ENCODE results near the gene APC.
"Not testable (repeated sequence)": the region's sequence is repeated elsewhere in the genome, so short reads cannot be mapped to it uniquely, and the experiment has no call there.

The APC gene

DNA sequence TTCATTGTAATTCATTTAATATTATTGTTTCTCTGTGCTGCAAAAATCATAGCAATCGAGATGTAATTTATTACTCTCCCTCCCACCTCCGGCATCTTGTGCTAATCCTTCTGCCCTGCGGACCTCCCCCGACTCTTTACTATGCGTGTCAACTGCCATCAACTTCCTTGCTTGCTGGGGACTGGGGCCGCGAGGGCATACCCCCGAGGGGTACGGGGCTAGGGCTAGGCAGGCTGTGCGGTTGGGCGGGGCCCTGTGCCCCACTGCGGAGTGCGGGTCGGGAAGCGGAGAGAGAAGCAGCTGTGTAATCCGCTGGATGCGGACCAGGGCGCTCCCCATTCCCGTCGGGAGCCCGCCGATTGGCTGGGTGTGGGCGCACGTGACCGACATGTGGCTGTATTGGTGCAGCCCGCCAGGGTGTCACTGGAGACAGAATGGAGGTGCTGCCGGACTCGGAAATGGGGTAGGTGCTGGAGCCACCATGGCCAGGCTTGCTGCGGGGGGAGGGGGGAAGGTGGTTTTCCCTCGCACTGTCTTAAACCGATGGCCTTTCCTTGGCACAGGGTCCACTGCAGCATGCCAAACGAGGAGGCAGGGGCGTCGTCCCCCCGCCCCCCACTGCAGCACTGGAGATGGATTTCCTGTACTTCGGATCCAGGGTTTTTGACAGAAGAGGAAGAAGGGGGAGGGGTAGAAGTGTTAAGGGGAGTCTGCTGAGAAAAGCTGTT is at the start of gene APC:
APC (plus strand) TSS at position 423 of the 728 bp plus-strand sequence. CDS start 17,006 bp downstream, outside the sequence.
- peak; percentile 80 for DNase-seq

DNA sequence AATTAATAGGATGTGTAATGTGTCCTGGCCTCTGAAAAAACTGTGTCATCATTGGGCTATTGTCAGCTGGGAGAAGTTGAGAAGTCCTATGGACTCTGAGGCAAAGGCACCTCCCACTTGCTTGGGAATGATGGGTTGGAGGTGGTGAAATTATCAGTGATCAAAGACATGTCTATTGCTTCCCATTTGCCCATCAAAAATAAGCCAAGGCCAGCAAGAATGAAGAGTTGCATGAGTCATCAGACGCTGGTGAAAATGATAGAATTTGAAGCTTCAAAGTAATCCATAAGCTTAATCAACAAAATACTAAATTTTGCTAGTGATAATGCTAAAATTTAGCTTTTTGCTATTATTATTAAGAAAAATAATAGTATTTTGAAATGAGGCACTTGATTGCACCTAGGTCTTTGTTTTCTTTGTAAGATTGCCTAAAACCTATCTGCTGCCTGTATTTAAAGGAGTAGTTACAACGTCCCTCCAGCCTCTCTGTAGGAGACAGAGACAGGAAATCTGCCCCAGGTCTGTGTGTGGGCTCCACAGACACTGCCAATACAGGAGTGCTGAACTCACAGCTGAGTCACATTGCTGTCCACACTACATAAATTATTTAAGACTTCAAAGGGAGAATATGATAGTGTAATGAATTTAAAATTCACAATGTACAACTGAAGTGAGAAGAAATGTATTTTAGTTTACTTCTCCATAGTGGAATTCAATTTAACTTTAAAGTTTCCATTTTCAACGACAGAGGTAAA is 48.4 kb upstream of the APC start:
- no peak for DNase-seq

DNA sequence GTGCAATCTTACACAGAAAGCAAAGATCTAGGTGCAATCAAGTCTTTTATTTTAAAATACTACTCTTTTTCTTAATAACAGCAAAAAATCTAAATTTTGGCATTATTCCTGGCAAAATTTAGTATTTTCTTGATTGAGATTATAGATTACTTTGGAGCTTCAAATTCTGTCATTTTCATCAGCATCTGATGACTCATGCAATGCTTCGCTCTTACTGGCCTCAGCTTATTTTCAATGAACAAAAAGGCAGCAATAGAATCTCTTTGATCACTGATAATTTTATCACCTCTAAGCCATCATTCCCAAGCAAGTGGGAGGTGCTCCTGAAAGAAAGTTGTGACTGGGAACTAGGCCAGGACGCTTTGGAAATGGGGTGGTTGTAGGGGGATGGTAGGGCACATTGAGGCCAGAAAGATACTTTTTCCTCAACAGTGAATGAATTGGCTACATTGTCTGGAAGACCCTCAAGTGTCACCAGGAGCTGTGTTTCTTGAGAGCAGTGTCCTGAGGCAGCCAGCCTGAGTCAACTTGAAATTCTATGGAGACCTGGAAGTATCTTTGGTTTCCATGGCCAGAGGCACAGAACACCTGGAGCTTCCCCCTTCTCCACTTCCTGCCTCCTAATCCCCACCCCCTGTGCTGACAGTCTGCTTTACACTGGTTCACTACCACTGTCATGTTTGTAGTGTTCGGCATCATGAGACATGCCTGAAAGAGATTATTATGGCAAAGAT is 46.9 kb upstream of the APC start:
- no peak for DNase-seq

DNA sequence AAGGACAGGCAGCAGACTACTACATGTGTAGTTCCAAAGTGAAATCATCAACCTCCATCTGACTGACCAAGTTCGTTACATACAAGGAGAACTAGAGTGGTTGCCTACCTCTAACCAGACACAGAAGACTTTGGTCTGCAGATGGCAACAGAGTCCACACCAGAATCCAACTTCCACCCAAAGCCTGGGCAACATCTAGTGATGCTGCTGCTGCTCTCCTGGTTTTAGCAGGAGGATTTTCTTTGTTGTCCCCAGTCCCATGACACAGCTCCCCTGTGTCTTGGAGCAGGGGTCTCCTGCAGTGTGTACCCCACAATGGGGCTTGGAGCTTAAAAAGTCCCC is 46.4 kb upstream of the APC start:
- DNase-seq, result no peak

DNA sequence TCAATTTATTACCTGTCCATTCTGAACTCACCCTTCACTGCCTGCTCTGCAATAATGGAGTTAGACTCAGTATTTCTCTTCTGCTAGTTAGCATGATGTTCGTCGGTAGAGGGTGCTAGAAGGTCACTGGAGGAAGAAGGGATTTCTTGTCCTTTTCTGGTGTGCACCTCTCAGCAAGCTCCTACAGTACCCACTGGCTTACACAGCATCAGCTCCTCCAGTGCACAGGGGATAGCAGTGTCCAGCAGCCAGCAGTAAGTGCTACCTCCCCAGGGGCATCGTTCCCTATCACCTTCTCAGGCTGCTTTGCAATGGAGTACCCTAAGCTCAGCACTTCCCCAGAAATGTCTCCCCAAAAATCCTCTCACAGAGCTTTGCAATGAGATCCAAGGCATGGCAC is 45.9 kb upstream of the APC start:
- DNase-seq, result no peak

DNA sequence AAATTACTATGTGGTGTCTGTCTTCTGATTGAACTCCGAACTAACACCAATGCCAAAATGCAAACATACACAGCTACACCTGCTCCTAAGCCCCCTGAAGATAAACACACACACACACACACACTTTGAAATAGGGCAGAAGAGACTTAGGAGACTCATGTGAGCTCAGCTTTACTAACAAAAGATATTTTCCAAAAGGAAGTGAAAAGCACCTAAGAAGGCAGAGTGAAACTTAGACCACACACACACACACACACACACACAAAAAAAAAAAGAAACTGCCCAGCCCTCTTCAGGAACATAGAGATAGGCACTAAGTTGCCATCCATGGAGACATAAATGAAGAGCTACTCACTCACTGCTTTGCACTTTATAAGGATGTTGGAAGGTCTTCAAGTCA is 45.2 kb upstream of the APC start:
- DNase-seq, result no peak

DNA sequence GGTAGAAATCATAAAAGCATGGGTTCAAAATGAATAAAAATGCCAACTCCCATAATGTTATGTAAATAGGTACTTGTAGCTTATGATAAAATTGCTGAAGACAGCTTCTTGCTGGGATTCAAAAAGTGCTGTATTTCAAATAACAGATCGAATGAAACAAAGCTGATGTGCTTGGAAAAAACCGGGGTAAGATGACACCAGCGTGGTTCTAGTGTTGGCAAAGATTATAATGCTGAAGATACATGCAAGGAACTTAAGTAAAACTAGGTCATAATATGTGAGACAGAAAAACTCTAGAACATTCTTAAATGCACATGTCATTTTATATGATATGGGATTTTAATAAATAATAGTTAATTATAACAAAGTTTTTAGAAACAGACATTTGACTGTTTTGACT is 44.4 kb upstream of the APC start:
- no peak for DNase-seq

DNA sequence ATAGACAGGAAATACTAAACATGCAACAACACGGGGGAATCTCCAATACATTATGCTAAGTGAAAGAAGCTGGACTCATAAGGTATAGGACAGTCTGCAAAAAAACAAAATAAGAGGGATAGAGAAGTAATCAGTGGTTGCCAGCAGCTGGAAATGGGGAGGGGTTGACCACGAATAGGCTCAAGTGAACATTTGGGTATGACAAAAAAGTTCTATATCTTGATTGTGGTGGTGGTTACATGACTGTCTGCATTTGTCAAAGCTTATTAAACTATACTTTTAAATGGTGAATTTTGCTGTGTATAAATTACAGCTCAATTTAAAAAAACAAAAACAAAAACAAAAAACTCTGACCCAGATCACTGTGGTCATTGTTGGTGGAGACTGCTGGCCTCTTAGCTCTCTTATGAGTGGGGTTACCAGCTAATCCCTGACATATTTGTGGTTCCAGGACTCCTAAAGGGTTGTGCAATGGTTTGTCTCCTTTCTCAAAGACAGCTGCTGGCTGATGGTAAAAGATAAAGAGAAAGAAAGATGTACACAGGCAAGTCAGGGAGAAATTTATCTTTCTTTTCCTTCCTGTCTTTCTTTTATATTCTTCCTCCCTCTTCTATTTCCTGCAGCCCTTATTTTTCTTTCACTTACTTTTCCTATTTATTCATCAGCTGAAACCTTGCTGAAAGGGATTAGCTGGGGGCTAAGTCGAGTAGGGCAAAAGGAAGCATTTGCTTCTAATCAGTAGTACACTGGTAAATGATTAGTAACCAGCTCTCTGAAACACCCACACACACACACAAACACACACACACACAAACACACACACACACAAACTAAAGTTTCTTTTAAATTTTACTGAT is 42.6 kb upstream of the APC start:
- no peak for DNase-seq

DNA sequence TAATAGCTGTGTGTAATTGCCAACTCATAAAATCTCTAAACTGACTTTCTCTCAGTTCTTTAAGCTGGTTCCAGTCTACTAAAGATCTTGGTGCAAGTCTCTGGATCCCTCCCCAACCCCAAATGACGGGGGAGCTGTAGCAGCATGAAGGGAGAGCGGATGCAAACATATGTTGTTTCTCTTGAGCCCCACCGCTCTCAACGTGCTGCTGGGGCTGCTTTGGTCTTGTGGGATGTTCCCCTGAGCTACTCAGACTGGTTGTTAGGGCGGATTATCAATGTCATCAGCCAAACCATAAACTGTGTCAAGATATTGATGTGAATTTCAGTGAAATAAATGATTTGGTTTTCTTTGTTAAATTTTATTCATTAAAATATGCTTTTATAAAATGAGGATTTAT is 40.9 kb upstream of the APC start:
- no peak for DNase-seq

DNA sequence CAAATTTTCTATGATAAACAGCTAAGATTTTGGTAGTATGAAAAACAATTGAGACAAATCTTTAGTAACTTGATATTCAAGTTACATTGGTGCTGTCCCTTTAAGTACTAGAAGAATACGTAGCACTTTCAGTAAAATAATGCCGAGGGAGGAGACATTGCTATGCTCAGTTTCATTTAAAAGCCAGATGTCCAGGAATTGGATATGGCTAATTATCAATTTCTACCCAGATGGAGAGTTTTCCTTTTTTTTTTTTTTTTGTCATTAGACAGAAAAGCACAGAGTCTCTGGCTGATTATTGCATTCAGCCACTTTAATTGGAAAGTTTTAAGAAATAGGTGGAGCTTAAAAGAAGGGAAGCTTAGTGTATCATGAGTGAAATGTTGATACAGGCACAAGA is 40.4 kb upstream of the APC start:
- no peak for DNase-seq

DNA sequence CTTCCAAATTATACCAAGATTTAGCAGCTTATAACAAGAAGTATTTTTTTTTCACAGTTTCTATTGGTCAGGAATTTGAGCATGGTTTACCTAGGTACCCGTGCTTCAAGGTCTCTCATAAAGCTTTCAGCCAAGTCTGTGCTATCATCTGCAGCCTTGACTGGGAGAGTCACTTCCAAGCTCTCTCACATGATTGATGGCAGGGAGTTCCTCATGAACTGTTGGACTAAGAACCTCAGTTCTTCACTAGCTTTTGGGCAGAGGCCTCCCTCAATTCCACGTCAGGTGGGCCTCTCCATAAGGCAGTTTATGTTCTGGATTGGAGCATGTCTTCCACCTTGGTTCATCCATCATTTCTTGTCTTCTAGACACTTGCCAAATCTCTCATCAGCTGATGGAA is 39.9 kb upstream of the APC start:
- no peak for DNase-seq

DNA sequence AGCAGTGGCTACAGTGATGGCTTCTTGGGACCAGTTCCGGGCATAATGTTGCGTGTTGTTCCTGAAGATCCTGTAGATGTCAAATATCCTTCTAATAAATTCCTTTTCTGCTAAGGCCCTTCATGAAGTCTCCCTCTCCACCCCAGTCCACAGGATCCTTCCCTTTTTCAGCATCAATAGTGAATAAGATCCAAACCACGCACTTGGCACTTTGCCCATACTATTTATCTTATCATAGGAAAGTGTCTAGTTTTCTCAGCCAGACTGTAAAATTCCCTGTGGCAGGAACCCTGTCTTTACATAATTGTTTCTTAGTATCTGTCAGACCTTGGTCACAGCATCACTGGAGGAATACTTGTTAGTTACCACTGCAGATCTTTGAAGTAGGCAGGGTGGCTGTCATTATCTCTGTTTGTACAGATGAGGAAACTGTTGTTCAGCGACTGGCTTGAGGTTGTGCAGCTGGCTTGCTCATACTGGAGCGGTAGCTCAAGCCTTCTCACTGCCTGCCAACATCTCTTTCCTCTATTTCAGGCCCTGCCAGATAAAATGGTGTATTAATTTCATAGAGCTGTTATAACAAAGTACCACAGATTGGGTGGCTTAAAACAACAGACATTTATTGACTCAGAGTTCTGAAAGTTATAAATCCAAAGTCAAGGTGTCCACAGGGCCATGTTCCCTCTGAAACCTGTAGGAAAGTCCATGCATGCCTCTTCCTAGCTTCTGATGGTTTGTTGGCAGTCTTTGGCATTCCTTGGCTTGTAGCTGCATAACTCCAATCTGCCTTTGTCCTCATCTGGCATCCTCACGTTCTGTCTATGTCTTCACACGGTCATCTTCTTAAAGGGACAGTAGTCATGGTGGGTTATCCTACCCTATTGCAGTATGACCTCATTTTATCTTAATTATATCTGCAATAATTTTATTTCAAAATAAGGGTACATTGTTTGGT is 33.5 kb upstream of the APC start:
- no peak for DNase-seq

DNA sequence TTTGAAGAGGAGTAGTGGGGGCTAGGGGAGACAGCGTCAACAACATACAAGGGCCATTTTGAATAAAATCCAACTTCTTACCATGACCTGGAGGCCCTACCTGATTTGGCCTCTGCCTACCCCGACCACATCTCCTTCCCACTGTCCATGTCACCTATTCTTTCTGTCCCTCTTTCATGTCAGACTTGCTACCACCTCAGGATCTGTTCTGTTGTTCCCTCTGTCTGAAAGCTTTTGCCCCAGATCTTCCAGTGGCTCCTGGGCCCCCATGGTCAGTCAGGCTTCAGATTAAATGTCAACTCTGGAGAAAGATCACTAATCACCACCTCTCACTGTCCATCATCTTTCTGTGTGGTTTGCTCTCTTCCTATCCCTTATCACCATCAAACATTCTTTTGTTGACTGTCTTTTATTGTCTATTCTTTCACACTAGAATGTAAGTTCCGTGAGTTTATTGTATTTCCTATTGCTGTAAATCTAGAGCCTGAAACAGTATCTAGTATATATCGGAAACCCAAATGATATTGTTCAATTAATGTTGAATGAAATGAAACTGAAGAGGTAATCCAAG is 31.2 kb upstream of the APC start:
- DNase-seq, result no peak

DNA sequence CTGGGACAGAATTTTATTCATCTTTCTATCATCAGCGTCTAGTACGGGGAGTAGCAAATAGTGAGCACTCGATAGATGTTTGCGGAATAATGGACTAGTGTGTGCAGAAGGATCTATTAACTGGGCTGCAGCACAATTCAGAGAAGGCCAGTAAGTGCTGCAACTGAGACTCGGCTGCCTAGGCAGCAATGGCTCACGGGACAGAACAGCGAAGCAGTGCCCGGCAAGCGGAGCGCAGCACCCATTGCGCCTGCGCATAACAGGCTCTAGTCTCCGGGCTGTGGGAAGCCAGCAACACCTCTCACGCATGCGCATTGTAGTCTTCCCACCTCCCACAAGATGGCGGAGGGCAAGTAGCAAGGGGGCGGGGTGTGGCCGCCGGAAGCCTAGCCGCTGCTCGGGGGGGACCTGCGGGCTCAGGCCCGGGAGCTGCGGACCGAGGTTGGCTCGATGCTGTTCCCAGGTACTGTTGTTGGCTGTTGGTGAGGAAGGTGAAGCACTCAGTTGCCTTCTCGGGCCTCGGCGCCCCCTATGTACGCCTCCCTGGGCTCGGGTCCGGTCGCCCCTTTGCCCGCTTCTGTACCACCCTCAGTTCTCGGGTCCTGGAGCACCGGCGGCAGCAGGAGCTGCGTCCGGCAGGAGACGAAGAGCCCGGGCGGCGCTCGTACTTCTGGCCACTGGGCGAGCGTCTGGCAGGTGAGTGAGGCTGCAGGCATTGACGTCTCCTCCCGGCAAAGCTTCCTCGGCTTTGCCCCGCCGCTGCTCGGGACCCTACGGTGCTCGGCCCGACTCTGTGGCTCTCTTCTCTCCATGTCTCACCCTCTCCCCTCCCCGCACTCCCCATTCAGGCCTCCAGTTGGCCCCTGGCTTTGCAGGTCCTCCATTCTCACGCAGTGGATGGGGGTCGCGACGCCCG is 30.2 kb upstream of the APC start:
- DNase-seq, result peak; percentile 92

DNA sequence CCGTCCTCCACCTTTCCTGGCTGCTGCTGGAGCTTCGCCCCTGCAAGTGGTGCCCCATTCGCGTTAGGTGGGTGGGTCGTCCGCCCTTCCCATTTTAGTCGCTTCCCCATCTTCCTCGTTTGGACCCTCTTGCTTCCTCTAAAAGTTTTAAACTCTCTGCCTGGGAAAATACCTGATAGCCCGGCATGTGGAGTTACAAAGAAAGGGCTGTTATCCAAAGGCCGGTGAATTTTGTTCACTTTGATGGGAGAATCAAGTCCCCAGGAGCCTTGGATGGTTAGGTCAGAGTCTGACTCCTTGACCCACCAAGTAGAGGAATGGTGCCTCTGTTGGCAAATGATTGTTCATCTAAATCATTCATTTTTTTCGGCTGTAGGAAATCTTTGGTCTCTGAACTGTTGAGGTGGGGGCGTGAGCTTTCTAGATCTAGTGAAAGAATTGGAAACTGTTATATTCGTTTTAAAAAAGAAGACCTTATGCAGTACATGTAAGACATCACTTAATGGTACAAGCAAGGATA is 29.5 kb upstream of the APC start:
- no peak for DNase-seq

DNA sequence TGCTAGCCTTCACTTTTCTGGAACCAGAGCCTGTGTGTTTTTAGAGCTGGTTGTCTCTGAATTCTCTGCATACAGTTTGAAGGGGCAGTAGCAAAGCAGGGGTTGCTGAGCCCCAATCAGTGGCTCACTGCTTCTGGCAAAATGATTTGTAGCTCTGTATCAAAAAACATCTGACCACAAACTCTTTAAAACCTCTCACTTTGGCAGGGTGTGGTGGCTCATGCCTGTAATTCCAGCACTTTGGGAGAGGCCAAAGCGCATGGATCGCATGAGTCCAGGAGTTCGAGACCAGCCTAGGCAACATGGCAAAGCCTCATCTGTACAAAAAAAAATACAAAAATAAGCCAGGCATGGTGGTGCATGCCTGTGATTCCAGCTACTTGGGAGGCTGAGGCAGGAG is 28.3 kb upstream of the APC start:
- DNase-seq, result no peak

DNA sequence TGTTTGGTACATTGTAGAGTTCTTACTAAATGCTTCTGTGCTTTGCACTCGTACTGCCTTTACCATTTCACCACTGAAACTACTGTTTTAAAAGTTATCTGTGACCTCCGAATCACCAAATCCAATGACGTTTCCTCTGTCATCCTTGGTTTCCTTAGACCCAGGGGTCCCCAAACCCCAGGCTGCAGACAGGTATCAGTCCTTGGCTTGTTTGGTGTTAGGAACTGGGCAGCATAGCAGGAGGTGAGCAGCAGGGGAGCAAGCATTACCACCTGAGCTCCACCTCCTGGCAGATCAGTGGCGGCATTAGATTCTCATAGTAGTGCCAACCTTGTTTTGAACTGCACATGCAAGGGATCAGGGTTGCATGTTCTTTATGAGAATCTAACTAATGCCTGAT is 26.8 kb upstream of the APC start:
- no peak for DNase-seq

DNA sequence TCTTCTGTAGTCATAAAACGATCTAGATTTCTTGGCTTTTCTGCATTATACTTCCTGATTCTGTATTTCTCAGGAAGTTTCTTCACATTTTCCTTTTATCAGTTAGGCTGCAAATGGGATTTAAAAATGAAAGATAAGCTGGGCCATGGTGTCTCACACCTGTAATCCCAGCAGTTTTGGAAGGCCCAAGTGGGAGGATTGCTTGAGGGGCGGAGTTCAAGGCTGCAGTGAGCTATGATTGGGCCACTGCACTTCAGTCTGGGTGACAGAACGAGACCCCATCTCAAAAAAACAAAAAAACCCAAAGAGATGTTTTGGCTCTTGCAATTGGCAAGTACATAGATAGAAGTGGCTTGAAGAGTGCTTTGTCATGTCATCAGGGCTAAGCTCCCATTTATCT is 26.2 kb upstream of the APC start:
- DNase-seq, result no peak

DNA sequence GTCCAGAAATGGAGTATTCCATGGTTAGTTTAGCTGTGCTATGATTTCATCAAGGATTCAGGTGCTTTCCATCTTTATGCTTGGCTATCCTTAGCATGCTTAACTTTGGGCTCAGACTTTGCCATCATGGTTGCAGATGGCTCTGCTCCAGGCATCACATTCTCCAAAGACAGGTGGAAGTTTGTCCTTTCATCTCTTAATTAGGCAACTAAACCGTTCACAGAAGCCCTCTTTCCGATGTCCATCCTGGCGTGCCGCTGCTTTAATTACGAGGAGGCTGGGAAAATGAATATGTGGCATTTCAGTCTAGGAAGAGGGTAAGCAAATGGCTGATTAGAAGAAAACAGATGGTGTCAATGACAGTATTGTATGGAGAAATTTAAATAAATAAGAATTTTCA is 24.5 kb upstream of the APC start:
- DNase-seq, result no peak

DNA sequence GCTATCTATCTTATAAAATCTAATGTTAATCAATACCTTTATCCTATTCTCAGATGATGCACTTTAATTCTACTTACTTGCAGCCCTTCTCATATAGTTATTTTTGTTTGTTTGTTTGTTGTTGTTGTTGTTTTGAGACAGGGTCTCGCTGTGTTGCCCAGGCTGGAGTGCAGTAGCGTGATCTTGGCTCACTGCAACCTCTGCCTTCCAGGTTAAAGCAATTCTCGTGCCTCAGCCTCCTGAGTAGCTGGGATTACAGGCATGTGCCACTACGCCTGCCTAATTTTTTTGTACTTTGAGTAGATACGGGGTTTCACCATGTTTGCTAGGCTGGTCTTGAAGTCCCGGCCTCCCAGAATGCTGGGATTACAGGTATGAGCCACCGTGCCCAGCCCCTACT is 20.8 kb upstream of the APC start:
- DNase-seq, result not testable (repeated sequence)
